ENCODE measurements around the gene CDH15. TPM values are rescaled to one million over a fixed set of nuclear protein-coding genes. Genes with fewer than 3 reads are reported as not detected.
"Not testable (repeated sequence)": the region's sequence is repeated elsewhere in the genome, so short reads cannot be mapped to it uniquely, and the experiment has no call there.

CDH15 gene
- total RNA-seq, 2 experiments from 2014 or later = not detected

- H3K4me1 Mint-ChIP-seq (ENCODE audit: low read depth) = no peaks in the 10 kb centered on the region
- H3K4me3 Mint-ChIP-seq = no peak overlapping the region
- CTCF ChIA-PET = no interaction called here
- H3K27me3 Mint-ChIP-seq (ENCODE audit: low read depth) = no peaks in the 10 kb centered on the region
- H3K36me3 Mint-ChIP-seq (ENCODE audit: low read depth) = no peaks in the 10 kb centered on the region
- H3K27ac Mint-ChIP-seq = no peak overlapping the region
- DNase-seq = peak; percentile 4
- no peaks in the 10 kb centered on the region for H3K9me3 Mint-ChIP-seq
- intact Hi-C loops (cut with micrococcal nuclease) = no loop called here
Measured at GRCh38 chr16:89191033-89191900, 19.7 kb downstream of the CDH15 start.

GRCh38 chr16:89191901-89192185 is 20.3 kb downstream of the CDH15 start:
- intact Hi-C loops (cut with micrococcal nuclease) = loop anchor here (1.0 to 2.0 kb wide), 2 partner anchors 21 to 739 kb away; partner anchors contain the start of genes CDH15 and ZFPM1
- Mint-ChIP-seq H3K27ac (no peak overlapping the region), H3K4me3 (no peak overlapping the region), H3K4me1 (ENCODE audit: low read depth) (no peaks in the 10 kb centered on the region), H3K36me3 (ENCODE audit: low read depth) (no peaks in the 10 kb centered on the region), H3K9me3 (no peaks in the 10 kb centered on the region), H3K27me3 (ENCODE audit: low read depth) (no peaks in the 10 kb centered on the region)
- DNase-seq = peak; percentile 7
- CTCF ChIA-PET = no interaction called here

DNA sequence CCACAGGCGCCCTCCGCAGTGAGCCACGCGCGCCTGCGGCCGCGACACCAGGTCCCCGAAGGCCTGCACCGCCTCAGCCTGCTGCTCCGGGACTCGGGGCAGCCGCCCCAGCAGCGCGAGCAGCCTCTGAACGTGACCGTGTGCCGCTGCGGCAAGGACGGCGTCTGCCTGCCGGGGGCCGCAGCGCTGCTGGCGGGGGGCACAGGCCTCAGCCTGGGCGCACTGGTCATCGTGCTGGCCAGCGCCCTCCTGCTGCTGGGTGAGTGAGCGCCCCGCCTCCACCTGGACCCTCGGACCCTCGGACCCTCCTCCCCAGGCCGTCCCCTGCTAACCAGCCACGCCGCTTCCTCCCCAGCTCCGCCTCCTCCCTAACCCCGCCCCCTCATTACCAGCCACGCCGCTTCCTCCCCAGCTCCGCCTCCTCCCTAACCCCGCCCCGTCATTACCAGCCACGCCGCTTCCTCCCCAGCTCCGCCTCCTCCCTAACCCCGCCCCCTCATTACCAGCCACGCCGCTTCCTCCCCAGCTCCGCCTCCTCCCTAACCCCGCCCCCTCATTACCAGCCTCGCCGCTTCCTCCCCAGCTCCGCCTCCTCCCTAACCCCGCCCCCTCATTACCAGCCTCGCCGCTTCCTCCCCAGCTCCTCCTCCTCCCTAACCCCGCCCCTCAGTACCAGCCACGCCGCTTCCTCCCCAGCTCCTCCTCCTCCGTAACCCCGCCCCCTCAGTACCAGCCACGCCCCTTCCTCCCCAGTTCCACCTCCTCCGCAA is 20.8 kb downstream of the CDH15 start:
- H3K27ac Mint-ChIP-seq; H3K27me3 Mint-ChIP-seq (ENCODE audit: low read depth); H3K9me3 Mint-ChIP-seq; H3K36me3 Mint-ChIP-seq (ENCODE audit: low read depth); H3K4me3 Mint-ChIP-seq; H3K4me1 Mint-ChIP-seq (ENCODE audit: low read depth): not testable (repeated sequence)
- intact Hi-C loops (cut with micrococcal nuclease) = loop anchor here (1.0 to 2.0 kb wide), 2 partner anchors 21 to 740 kb away; partner anchors contain the start of genes CDH15 and ZFPM1
- CTCF ChIA-PET = interaction anchor here (1.2 kb wide), 1 partner anchor 24 kb away, joined by 3 read pairs; no protein-coding TSS in a partner anchor
- peak; percentile 91 for DNase-seq

- no peaks in the 10 kb centered on the region for H3K36me3 Mint-ChIP-seq (ENCODE audit: low read depth)
- CTCF ChIA-PET = interaction anchor here (1.2 kb wide), 1 partner anchor 23 kb away, joined by 3 read pairs; no protein-coding TSS in a partner anchor
- no peaks in the 10 kb centered on the region for H3K4me1 Mint-ChIP-seq (ENCODE audit: low read depth)
- no peak overlapping the region for H3K4me3 Mint-ChIP-seq
- no peak overlapping the region for H3K27ac Mint-ChIP-seq
- H3K9me3 Mint-ChIP-seq = no peaks in the 10 kb centered on the region
- DNase-seq = no peak
- intact Hi-C loops (cut with micrococcal nuclease) = loop anchor here (1.0 to 2.0 kb wide), 3 partner anchors 8 to 740 kb away; partner anchors contain the start of genes CDH15 and ZFPM1
- no peaks in the 10 kb centered on the region for H3K27me3 Mint-ChIP-seq (ENCODE audit: low read depth)
Measured at GRCh38 chr16:89192956-89193575, 21.5 kb downstream of the CDH15 start.

DNA sequence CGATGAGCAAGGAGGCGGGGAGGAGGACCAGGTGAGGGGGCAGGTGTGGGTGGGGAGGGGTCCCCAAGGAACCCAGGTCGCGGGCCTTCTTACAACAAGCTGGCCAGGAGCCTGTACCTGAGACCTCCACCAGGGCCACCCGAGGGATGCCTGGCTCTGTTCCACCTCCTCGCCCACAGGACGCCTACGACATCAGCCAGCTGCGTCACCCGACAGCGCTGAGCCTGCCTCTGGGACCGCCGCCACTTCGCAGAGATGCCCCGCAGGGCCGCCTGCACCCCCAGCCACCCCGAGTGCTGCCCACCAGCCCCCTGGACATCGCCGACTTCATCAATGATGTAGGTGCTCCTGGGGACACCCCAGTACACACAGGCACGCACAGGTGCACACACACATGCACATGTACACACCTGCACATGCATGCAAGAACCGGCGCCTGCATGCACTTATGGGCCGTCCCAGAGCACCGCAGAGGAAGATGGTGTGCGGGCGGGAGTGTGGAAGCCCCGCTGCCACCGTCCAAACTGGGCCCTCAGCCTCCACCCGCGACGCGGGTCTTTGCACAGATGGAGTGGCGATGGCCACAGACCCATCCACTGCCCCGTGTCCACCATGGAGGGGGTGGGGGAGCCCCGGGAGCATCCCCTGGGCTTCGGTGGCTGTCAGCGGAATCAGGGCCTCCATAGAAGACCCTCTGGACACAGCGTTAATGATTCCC is 22.2 kb downstream of the CDH15 start:
- CTCF ChIA-PET = no interaction called here
- intact Hi-C loops (cut with micrococcal nuclease) = loop anchor here (1.0 to 2.0 kb wide), 2 partner anchors 8 to 741 kb away; partner anchors contain the start of gene ZFPM1
- Mint-ChIP-seq H3K27ac (no peak overlapping the region), H3K27me3 (ENCODE audit: low read depth) (peaks cover under 1% of the 10 kb centered on the region), H3K4me3 (no peak overlapping the region), H3K4me1 (ENCODE audit: low read depth) (no peaks in the 10 kb centered on the region), H3K9me3 (no peaks in the 10 kb centered on the region), H3K36me3 (ENCODE audit: low read depth) (no peaks in the 10 kb centered on the region)
- DNase-seq = peak; percentile 11

GRCh38 chr16:89194340-89195311 is 23.1 kb downstream of the CDH15 start:
- intact Hi-C loops (cut with micrococcal nuclease) = no loop called here
- no peak overlapping the region for H3K4me3 Mint-ChIP-seq
- H3K4me1 Mint-ChIP-seq (ENCODE audit: low read depth) = no peaks in the 10 kb centered on the region
- no peaks in the 10 kb centered on the region for H3K36me3 Mint-ChIP-seq (ENCODE audit: low read depth)
- peak; percentile 4 for DNase-seq
- CTCF ChIA-PET = no interaction called here
- no peaks in the 10 kb centered on the region for H3K9me3 Mint-ChIP-seq
- H3K27ac Mint-ChIP-seq = no peak overlapping the region
- H3K27me3 Mint-ChIP-seq (ENCODE audit: low read depth) = peaks cover 2% of the 10 kb centered on the region

GRCh38 chr16:89195521-89196171 is 24.1 kb downstream of the CDH15 start:
- Mint-ChIP-seq H3K27me3 (ENCODE audit: low read depth) (peaks cover 9% of the 10 kb centered on the region), H3K27ac (no peak overlapping the region), H3K4me3 (no peak overlapping the region), H3K36me3 (ENCODE audit: low read depth) (no peaks in the 10 kb centered on the region), H3K4me1 (ENCODE audit: low read depth) (peaks cover 4% of the 10 kb centered on the region), H3K9me3 (no peaks in the 10 kb centered on the region)
- CTCF ChIA-PET = no interaction called here
- DNase-seq = peak; percentile 2
- intact Hi-C loops (cut with micrococcal nuclease) = no loop called here

GRCh38 chr16:89197033-89197632 is 25.6 kb downstream of the CDH15 start:
- no peak for DNase-seq
- intact Hi-C loops (cut with micrococcal nuclease) = no loop called here
- H3K36me3 Mint-ChIP-seq (ENCODE audit: low read depth) = no peaks in the 10 kb centered on the region
- peaks cover 12% of the 10 kb centered on the region for H3K27me3 Mint-ChIP-seq (ENCODE audit: low read depth)
- CTCF ChIA-PET = no interaction called here
- H3K4me3 Mint-ChIP-seq = no peak overlapping the region
- no peaks in the 10 kb centered on the region for H3K9me3 Mint-ChIP-seq
- H3K4me1 Mint-ChIP-seq (ENCODE audit: low read depth) = peaks cover 6% of the 10 kb centered on the region
- H3K27ac Mint-ChIP-seq = no peak overlapping the region

DNA sequence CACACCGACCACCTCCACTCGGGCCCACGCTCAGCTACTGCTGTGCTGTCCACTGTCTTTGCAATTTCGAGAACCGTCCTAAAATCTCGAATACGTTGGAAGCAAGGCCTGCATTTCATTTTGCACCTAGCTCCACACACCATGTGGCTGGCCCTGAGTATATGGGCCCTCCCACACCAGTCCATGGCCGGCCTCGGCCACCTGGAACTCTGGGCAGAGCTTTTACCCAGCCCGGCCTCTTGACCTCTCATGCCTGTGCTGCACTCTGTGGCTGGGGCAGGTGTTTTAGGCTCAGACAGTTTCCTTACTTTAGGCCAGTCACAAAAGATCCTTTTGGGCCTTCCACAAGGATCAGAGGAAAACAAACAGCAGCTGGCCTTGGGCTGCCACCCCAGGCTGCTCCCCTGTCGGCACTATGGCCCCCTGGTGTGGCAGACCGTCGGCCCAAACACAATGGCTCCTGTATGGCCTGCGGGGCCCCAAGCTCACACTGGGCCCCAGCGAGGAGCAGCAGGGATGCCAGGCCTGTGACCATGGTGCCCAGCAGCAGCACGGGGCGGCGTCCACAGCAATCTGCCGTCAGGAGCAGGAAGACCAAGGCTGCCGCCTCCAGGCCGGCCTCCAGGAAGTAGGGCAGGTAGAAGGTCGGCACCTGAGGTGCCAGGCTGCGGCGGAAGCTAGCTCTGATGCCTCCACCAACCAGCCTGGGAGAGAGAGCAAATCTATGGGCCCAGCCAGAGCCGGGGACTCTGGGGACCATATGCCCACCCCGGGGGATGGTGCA is 26.3 kb downstream of the CDH15 start:
- DNase-seq = no peak
- no peaks in the 10 kb centered on the region for H3K9me3 Mint-ChIP-seq
- H3K4me1 Mint-ChIP-seq (ENCODE audit: low read depth) = peaks cover 11% of the 10 kb centered on the region
- no peak overlapping the region for H3K4me3 Mint-ChIP-seq
- peaks cover 19% of the 10 kb centered on the region for H3K27me3 Mint-ChIP-seq (ENCODE audit: low read depth)
- intact Hi-C loops (cut with micrococcal nuclease) = no loop called here
- CTCF ChIA-PET = no interaction called here
- no peak overlapping the region for H3K27ac Mint-ChIP-seq
- no peaks in the 10 kb centered on the region for H3K36me3 Mint-ChIP-seq (ENCODE audit: low read depth)
